ENCODE data around the gene MCM3. TPM values are rescaled to one million over a fixed set of nuclear protein-coding genes. Genes with fewer than 3 reads are reported as not detected.

The MCM3 gene
- total RNA-seq, 4 donors from 2014 or later, result 33.2 to 67.1 (median 35.1) TPM

DNA sequence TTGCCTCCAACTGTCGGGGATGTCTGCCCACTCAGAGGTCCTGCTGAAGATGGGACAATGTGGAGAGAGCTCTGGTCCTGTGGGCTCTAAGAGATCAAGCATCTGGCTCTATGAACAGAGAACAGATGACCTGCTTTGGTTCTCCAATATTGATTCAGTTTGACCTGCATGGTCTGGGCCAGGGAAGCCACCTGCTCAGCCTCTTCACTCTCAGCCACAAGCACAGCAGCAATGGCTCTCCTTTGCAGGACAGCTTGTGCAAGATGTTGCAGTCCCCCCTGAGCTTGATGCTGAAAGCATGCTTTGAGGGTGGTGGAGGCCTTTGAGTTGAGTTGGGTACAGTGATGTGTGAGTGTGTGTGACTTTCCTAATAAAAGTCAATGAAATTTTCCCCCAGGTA is 18.6 kb upstream of the MCM3 start:
- TF ChIP-seq, protein P1, sequence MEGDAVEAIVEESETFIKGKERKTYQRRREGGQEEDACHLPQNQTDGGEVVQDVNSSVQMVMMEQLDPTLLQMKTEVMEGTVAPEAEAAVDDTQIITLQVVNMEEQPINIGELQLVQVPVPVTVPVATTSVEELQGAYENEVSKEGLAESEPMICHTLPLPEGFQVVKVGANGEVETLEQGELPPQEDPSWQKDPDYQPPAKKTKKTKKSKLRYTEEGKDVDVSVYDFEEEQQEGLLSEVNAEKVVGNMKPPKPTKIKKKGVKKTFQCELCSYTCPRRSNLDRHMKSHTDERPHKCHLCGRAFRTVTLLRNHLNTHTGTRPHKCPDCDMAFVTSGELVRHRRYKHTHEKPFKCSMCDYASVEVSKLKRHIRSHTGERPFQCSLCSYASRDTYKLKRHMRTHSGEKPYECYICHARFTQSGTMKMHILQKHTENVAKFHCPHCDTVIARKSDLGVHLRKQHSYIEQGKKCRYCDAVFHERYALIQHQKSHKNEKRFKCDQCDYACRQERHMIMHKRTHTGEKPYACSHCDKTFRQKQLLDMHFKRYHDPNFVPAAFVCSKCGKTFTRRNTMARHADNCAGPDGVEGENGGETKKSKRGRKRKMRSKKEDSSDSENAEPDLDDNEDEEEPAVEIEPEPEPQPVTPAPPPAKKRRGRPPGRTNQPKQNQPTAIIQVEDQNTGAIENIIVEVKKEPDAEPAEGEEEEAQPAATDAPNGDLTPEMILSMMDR (IDR thresholded peaks at IDR 0.05), result no peak
- TF ChIP-seq EP300 (IDR thresholded peaks at IDR 0.05) (no peak), POLR2A (IDR thresholded peaks at IDR 0.05) (no peak)
- Histone ChIP-seq H3K27me3 (no peaks in the 10 kb centered on the region), H3K27ac (no peak overlapping the region), H3K9me3 (no peaks in the 10 kb centered on the region), H3K36me3 (no peaks in the 10 kb centered on the region), H3K4me1 (peaks cover 0 to 42% (median 30%) of the 10 kb centered on the region in 4 donors), H3K4me3 (no peak overlapping the region)
- DNase-seq (ENCODE audit: low spot score in 2 of 2), result no peak
- WGBS, 2 donors, result 93 to 100% methylated on average over 1 of the region's 1 CpG

DNA sequence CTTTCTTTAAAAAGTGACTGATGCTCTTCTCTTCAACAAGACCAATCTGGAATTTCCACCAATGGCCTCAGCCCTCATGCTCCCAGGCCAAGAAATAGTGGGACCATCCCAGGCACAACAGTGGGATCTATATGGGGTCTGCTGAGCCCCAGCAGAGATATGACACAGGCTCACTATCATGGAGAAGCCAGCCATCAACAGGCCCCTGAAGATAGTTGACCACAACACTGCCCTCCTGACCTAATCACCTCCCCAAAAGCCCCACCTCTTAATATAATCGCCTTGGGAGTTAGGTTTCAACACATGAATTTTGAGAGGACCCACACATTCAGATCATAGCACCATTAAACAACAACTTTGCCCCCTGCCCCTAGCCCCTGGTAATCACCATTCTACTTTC is 16.8 kb upstream of the MCM3 start:
- no peaks in the 10 kb centered on the region for H3K9me3 ChIP-seq
- 85 to 95% methylated on average over 1 of the region's 1 CpG for WGBS, 2 donors
- H3K27me3 ChIP-seq, result no peaks in the 10 kb centered on the region
- no peaks in the 10 kb centered on the region for H3K36me3 ChIP-seq
- H3K27ac ChIP-seq, result no peak overlapping the region
- peaks cover 0 to 27% (median 24%) of the 10 kb centered on the region in 4 donors for H3K4me1 ChIP-seq
- no peak for TF ChIP-seq POLR2A (IDR thresholded peaks at IDR 0.05)
- TF ChIP-seq, protein P1 (IDR thresholded peaks at IDR 0.05), result no peak
- no peak for TF ChIP-seq EP300 (IDR thresholded peaks at IDR 0.05)
- no peak overlapping the region for H3K4me3 ChIP-seq
- DNase-seq (ENCODE audit: low spot score in 2 of 2), result no peak

DNA sequence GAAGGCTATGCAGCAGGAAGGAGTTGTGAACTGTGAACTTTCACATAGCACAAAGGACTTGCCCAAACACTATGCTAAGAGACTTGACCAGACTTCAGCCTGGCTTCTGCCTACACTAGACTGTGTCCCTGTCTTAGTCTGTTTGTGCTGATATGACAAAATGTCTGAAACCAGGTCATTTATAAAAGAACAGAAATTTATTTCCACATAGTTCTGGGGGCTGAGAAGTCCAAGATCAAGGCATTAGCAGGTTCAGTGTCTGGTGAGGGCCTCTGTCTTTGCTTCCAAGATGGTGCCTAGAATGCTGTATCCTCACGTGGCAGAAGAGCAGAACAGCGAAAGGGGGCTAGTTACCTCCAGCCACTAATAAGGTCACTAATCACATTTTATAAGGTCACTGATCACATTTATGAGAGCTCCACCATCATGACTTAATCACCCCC is 16.0 kb upstream of the MCM3 start:
- WGBS, 2 donors, result 79 to 100% methylated on average over 2 of the region's 2 CpGs
- Histone ChIP-seq H3K27me3 (no peaks in the 10 kb centered on the region), H3K4me3 (no peak overlapping the region), H3K27ac (no peak overlapping the region), H3K4me1 (peaks cover 0 to 19% (median 16%) of the 10 kb centered on the region in 4 donors), H3K9me3 (no peaks in the 10 kb centered on the region), H3K36me3 (no peaks in the 10 kb centered on the region)
- no peak for DNase-seq (ENCODE audit: low spot score in 2 of 2)
- TF ChIP-seq POLR2A (IDR thresholded peaks at IDR 0.05) (no peak), EP300 (IDR thresholded peaks at IDR 0.05) (no peak)
- TF ChIP-seq, protein P1 (IDR thresholded peaks at IDR 0.05), result no peak

DNA sequence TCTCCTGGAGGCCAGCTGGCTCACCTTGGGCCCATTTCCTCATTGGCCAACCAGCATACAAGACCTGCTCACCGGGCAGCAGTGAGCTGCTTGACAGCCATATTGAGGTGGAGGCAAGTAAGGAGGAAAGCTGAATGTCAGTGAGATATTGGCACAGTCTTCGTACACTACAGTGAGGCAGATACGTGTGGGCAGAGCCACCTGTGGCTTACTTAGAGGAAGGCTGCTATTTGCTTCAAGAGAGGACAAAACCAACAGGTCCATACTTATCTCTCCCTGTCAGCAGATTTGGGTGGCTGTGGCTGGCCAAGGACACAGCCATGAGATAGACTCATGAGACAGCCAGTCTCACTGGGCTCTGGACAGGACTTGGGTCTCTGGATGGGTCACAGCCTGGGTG is 15.1 kb upstream of the MCM3 start:
- Histone ChIP-seq H3K36me3 (no peaks in the 10 kb centered on the region), H3K27me3 (no peaks in the 10 kb centered on the region), H3K27ac (no peak overlapping the region), H3K4me3 (no peak overlapping the region), H3K9me3 (no peaks in the 10 kb centered on the region), H3K4me1 (peaks cover 0 to 10% (median 8%) of the 10 kb centered on the region in 4 donors)
- TF ChIP-seq POLR2A (IDR thresholded peaks at IDR 0.05) (no peak), EP300 (IDR thresholded peaks at IDR 0.05) (no peak)
- TF ChIP-seq, protein P1 (IDR thresholded peaks at IDR 0.05), result no peak
- no peak for DNase-seq (ENCODE audit: low spot score in 2 of 2)
- 79 to 93% methylated on average over 3 of the region's 3 CpGs for WGBS, 2 donors

DNA sequence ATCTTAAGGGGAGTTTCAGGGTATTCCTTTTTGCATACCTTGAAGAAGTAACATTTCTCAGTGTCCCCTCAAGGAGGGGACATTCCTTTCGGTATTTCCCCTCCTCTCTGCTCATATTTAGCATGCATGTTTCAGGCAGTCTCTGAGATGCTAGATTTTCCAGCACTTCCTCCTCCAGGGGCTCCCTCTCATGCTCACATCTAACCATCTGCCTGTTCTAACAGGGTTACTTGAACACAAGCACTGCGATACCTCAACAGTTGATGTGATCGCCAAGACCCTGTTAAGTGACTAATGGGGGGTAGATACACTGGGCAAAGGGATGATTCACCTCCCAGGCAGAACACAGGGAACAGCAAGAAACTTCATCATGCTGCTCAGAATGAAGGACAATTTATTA is 12.9 kb upstream of the MCM3 start:
- H3K4me1 ChIP-seq, result peaks cover 0 to 4% (median 0%) of the 10 kb centered on the region in 4 donors
- 92 to 93% methylated on average over 3 of the region's 3 CpGs for whole genome bisulfite sequencing, 2 donors
- no peaks in the 10 kb centered on the region for H3K27me3 ChIP-seq
- no peak for DNase-seq (ENCODE audit: low spot score in 2 of 2)
- H3K4me3 ChIP-seq, result no peak overlapping the region
- no peak for TF ChIP-seq EP300 (IDR thresholded peaks at IDR 0.05)
- TF ChIP-seq, protein P1 (IDR thresholded peaks at IDR 0.05), result no peak
- no peak for TF ChIP-seq POLR2A (IDR thresholded peaks at IDR 0.05)
- no peaks in the 10 kb centered on the region for H3K9me3 ChIP-seq
- no peaks in the 10 kb centered on the region for H3K36me3 ChIP-seq
- H3K27ac ChIP-seq, result no peak overlapping the region

All from tibial nerve (tissue), 4 donors.